ENCODE measurements around the gene ACSL4.
"Not testable (repeated sequence)": the region's sequence is repeated elsewhere in the genome, so short reads cannot be mapped to it uniquely, and the experiment has no call there.

DNA sequence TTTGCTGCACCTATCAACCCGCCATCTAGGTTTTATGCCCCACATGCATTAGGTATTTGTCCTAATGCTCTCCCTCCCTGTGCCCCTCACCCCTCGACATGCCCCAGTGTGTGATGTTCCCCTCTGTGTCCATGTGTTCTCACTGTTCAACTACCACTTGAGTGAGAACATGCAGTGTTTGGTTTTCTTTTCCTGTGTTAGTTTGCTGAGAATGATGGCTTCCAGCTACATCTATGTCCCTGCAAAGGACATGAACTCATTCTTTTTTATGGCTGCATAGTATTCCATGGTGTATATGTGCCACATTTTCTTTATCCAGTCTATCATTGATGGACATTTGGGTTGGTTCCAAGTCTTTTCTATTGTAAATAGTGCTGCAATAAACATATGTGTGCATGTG, 95.6 kb downstream of the ACSL4 start:
- not testable (repeated sequence) for TF ChIP-seq MYC (IDR thresholded peaks at IDR 0.05; ENCODE audit: low read depth, low read length); POLR2A (IDR thresholded peaks at IDR 0.05; ENCODE audit: extremely low read depth, insufficient read length)
- TF ChIP-seq, protein P1, sequence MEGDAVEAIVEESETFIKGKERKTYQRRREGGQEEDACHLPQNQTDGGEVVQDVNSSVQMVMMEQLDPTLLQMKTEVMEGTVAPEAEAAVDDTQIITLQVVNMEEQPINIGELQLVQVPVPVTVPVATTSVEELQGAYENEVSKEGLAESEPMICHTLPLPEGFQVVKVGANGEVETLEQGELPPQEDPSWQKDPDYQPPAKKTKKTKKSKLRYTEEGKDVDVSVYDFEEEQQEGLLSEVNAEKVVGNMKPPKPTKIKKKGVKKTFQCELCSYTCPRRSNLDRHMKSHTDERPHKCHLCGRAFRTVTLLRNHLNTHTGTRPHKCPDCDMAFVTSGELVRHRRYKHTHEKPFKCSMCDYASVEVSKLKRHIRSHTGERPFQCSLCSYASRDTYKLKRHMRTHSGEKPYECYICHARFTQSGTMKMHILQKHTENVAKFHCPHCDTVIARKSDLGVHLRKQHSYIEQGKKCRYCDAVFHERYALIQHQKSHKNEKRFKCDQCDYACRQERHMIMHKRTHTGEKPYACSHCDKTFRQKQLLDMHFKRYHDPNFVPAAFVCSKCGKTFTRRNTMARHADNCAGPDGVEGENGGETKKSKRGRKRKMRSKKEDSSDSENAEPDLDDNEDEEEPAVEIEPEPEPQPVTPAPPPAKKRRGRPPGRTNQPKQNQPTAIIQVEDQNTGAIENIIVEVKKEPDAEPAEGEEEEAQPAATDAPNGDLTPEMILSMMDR (IDR thresholded peaks at IDR 0.05; ENCODE audit: low read depth, low read length): not testable (repeated sequence)
- TF ChIP-seq, protein P2, sequence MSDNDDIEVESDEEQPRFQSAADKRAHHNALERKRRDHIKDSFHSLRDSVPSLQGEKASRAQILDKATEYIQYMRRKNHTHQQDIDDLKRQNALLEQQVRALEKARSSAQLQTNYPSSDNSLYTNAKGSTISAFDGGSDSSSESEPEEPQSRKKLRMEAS (IDR thresholded peaks at IDR 0.05; ENCODE audit: low read depth, low read length): not testable (repeated sequence)

Measured in NB4 (cell line).